Gastroesophageal sphincter (tissue), 4 donors: ENCODE results near the gene PRR23E. TPM values are rescaled to one million over a fixed set of nuclear protein-coding genes. Genes with fewer than 3 reads are reported as not detected.

Experiments used
- ATAC-seq: fragments of 150-250 bp; one replicate; pipeline ENCODE4 v1.9.1; 2016; ENCODE audit warnings: mild to moderate bottlenecking, moderate library complexity
- H3K27ac ChIP-seq, 4 donors: fragments of 200-600 bp; sonication (generic) in 3 of 4; 1 replicate in 3 of 4; 2 replicates in 1 of 4; pipeline ENCODE4 v1.5.1; 2016 to 2019
- H3K27me3 ChIP-seq: fragments of 200-600 bp; sonication (generic); one replicate; pipeline ENCODE4 v1.5.1; 2019
- H3K36me3 ChIP-seq, 2 donors: fragments of 200-600 bp; sonication (generic); one replicate each; pipeline ENCODE4 v1.5.1; 2019; ENCODE audit warnings: control low read depth in 1 of 2
- H3K4me1 ChIP-seq, 3 donors: fragments of 200-600 bp; sonication (generic); 1 replicate in 2 of 3; 2 replicates in 1 of 3; pipeline ENCODE4 v1.5.1; 2016 to 2019; ENCODE audit warnings: control low read depth in 2 of 3
- H3K4me3 ChIP-seq, 2 donors: fragments of 200-600 bp; sonication (generic); one replicate each; pipeline ENCODE4 v1.5.1; 2019; ENCODE audit warnings: mild to moderate bottlenecking in 1 of 2, moderate library complexity in 1 of 2
- H3K9me3 ChIP-seq, 3 donors: fragments of 200-600 bp; sonication (generic); one replicate each; pipeline ENCODE4 v1.5.1; 2017 to 2019; ENCODE audit warnings: control low read depth in 2 of 3
- CTCF ChIP-seq, 4 experiments: fragments of 200-600 bp in 2 of 4; fragments of 450-650 bp in 2 of 4; sonication (generic) in 1 of 4; IDR thresholded peaks; one replicate each; pipeline ENCODE4 v1.5.1; 2017 to 2019; ENCODE audit warnings: antibody characterized with exemption in 4 of 4, mild to moderate bottlenecking in 2 of 4, moderate library complexity in 2 of 4
- EP300 ChIP-seq: sonication (generic); formaldehyde crosslinking; IDR thresholded peaks from one replicate; pipeline ENCODE4 v1.6.1; 2017; ENCODE audit warnings: antibody characterized with exemption, mild to moderate bottlenecking
- POLR2A ChIP-seq, 2 donors: fragments of 450-650 bp; IDR thresholded peaks; one replicate each; pipeline ENCODE4 v1.6.1; 2017; ENCODE audit warnings: antibody characterized with exemption in 2 of 2, mild to moderate bottlenecking in 2 of 2, moderate library complexity in 1 of 2
- POLR2AphosphoS5 ChIP-seq: sonication (generic); formaldehyde crosslinking; IDR thresholded peaks from one replicate; pipeline ENCODE4 v1.6.1; 2017; ENCODE audit warnings: antibody characterized with exemption
- WGBS, 2 donors: methylation state at CpG; one replicate each; pipeline ENCODE4 v1.1.5; 2018; ENCODE audit warnings: low coverage in 1 of 2; 5-methylcytosine and 5-hydroxymethylcytosine counted together
- total RNA-seq, 4 donors: library from RNA; depleted of rRNA; stranded (reverse); fragments of >200 nt; gene quantifications; one replicate each; pipeline ENCODE4 v1.1.0, GENCODE V29; 2016

The PRR23E gene
- total RNA-seq, 4 donors from 2014 or later = not detected

GRCh38 chr3:127161236-127161635 is 31.7 kb upstream of the PRR23E start:
- Histone ChIP-seq H3K27ac (no peak overlapping the region), H3K9me3 (no peaks in the 10 kb centered on the region), H3K27me3 (peaks cover 67% of the 10 kb centered on the region), H3K4me3 (no peak overlapping the region), H3K4me1 (no peaks in the 10 kb centered on the region), H3K36me3 (no peaks in the 10 kb centered on the region)
- no peak for ATAC-seq
- TF ChIP-seq POLR2A (IDR thresholded peaks at IDR 0.05) (no peak), POLR2AphosphoS5 (no peak), EP300 (no peak), CTCF (IDR thresholded peaks at IDR 0.05) (no peak)
- WGBS, 2 donors = 93% methylated on average over 2 of the region's 2 CpGs; no CpG with 5 or more reads in 1 of the 2 donors

GRCh38 chr3:127161973-127162579 is 30.9 kb upstream of the PRR23E start:
- ATAC-seq = no peak
- no peaks in the 10 kb centered on the region for H3K4me1 ChIP-seq
- TF ChIP-seq CTCF (IDR thresholded peaks at IDR 0.05) (no peak), POLR2AphosphoS5 (no peak), POLR2A (IDR thresholded peaks at IDR 0.05) (no peak), EP300 (no peak)
- no peaks in the 10 kb centered on the region for H3K9me3 ChIP-seq
- no peaks in the 10 kb centered on the region for H3K36me3 ChIP-seq
- WGBS, 2 donors = 87 to 91% methylated on average over 2 of the region's 2 CpGs
- no peak overlapping the region for H3K4me3 ChIP-seq
- H3K27ac ChIP-seq = no peak overlapping the region
- H3K27me3 ChIP-seq = peaks cover 65% of the 10 kb centered on the region

GRCh38 chr3:127162947-127163645 is 29.8 kb upstream of the PRR23E start:
- H3K4me1 ChIP-seq = no peaks in the 10 kb centered on the region
- no peak overlapping the region for H3K27ac ChIP-seq
- no peaks in the 10 kb centered on the region for H3K9me3 ChIP-seq
- ATAC-seq = no peak
- H3K36me3 ChIP-seq = no peaks in the 10 kb centered on the region
- 78 to 93% methylated on average over 4 to 5 of the region's 15 CpGs for WGBS, 2 donors
- TF ChIP-seq CTCF (IDR thresholded peaks at IDR 0.05) (no peak), POLR2A (IDR thresholded peaks at IDR 0.05) (no peak), EP300 (no peak), POLR2AphosphoS5 (no peak)
- peaks cover 65% of the 10 kb centered on the region for H3K27me3 ChIP-seq
- H3K4me3 ChIP-seq = no peak overlapping the region

- Histone ChIP-seq H3K27ac (no peak overlapping the region), H3K9me3 (no peaks in the 10 kb centered on the region), H3K27me3 (peaks cover 61% of the 10 kb centered on the region), H3K36me3 (no peaks in the 10 kb centered on the region), H3K4me1 (no peaks in the 10 kb centered on the region), H3K4me3 (no peak overlapping the region)
- TF ChIP-seq CTCF (IDR thresholded peaks at IDR 0.05) (no peak), POLR2A (IDR thresholded peaks at IDR 0.05) (no peak), EP300 (no peak), POLR2AphosphoS5 (no peak)
- 58% methylated on average over 5 of the region's 5 CpGs; no CpG with 5 or more reads in 1 of the 2 donors for WGBS, 2 donors
- ATAC-seq = no peak
Measured at GRCh38 chr3:127164615-127165014, 28.3 kb upstream of the PRR23E start.

GRCh38 chr3:127165036-127165435 is 27.9 kb upstream of the PRR23E start:
- H3K27ac ChIP-seq = no peak overlapping the region
- no peaks in the 10 kb centered on the region for H3K4me1 ChIP-seq
- H3K4me3 ChIP-seq = no peak overlapping the region
- 100% methylated on average over 1 of the region's 2 CpGs; no CpG with 5 or more reads in 1 of the 2 donors for WGBS, 2 donors
- peaks cover 58% of the 10 kb centered on the region for H3K27me3 ChIP-seq
- TF ChIP-seq POLR2A (IDR thresholded peaks at IDR 0.05) (no peak), POLR2AphosphoS5 (no peak), CTCF (IDR thresholded peaks at IDR 0.05) (no peak), EP300 (no peak)
- no peaks in the 10 kb centered on the region for H3K36me3 ChIP-seq
- H3K9me3 ChIP-seq = no peaks in the 10 kb centered on the region
- ATAC-seq = no peak
